GM13977 (cell line): ENCODE results near the gene ST6GALNAC3.

Experiments used
- DNase-seq: peaks from one replicate; pipeline ENCODE4 v3.0.0; 2012; ENCODE audit warnings: low spot score
- in situ Hi-C: fragments of 300-500 bp; cut with MboI; formaldehyde crosslinking; loops from one replicate; pipeline ENCODE4 v1.12.0; 2022; ENCODE audit warnings: low sequenced_read_pairs, low pct_unique_long_range_greater_than_20kb, mixed read lengths, inconsistent platforms; ENCODE audit not compliant: unreplicated experiment
- TF ChIP-seq, protein P1 (sequence below): IDR thresholded peaks from 2 replicates; pipeline ENCODE4 v1.5.1; 2012; ENCODE audit warnings: mild to moderate bottlenecking, control low read depth; ENCODE audit not compliant: insufficient read depth; ENCODE audit errors: extremely low read depth, missing control alignments

Gene ST6GALNAC3

DNA sequence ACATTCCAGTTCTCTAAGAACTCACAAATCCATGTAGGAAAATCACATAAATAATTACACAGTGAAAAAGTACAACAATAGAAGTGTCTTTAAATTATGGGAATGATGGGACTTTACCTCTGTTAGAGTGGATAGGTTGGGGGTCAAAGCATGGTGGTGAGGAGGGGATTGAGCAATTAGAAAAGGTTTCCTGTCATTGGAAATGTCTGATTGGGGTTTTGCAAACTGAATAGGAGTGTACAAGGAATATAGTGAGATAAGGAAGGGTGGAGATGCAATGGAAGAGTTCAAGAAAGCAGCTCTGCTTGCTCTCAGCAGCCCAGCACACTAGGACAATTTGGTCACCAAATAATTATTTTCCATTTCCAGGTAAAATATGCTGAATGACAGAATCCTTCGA is 238.8 kb downstream of the ST6GALNAC3 start:
- in situ Hi-C loops: no loop called here
- TF ChIP-seq, protein P1, sequence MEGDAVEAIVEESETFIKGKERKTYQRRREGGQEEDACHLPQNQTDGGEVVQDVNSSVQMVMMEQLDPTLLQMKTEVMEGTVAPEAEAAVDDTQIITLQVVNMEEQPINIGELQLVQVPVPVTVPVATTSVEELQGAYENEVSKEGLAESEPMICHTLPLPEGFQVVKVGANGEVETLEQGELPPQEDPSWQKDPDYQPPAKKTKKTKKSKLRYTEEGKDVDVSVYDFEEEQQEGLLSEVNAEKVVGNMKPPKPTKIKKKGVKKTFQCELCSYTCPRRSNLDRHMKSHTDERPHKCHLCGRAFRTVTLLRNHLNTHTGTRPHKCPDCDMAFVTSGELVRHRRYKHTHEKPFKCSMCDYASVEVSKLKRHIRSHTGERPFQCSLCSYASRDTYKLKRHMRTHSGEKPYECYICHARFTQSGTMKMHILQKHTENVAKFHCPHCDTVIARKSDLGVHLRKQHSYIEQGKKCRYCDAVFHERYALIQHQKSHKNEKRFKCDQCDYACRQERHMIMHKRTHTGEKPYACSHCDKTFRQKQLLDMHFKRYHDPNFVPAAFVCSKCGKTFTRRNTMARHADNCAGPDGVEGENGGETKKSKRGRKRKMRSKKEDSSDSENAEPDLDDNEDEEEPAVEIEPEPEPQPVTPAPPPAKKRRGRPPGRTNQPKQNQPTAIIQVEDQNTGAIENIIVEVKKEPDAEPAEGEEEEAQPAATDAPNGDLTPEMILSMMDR: no peak
- no peak for DNase-seq

DNA sequence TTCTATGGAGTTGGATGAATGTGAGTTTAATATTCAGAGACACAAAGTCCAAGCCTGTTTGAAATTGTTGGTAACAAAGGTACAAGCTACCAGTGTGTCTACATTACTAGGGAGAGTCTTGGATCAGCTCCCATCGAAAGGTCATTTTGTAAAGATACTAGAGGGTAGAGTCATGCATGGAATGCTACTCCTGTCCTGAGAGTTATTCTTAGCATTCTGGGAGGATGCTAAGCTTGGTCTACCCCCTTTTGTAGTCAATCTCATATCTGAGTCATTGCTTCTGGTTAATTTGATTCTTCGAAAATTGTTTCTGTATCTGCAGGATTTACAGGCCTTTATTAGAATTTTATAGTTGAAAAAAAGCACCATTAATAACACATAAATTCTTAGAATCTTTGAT is 240.2 kb downstream of the ST6GALNAC3 start:
- TF ChIP-seq, protein P1: no peak
- in situ Hi-C loops: no loop called here
- DNase-seq: no peak

DNA sequence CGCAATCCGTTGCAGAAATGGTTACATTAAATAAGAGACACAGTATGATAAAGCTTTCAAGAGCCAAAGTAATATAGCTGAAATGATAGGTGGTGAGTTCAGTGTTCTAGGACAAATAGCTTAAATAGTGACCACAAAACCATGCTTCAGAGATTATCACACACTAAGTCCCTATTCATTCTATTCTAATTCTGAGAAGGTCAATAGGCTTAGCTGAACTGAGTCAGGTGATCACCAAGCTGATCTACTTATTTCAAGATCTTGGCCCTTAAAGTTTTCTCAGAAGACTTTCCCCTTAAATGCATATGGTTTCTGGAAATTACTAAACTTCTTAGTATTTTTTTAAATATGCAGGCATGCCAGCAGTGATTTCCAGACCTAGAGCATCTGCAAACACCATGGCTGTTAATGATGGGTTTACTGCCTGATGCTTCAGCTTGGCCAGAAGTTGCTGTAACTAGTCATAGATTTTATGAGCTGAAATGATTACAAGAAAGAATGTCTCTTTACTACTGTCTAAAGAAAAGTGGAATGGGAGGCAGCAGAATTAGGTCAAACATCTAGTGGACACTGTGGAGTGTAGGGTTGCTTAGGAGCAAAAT is 242.9 kb downstream of the ST6GALNAC3 start:
- in situ Hi-C loops: no loop called here
- no peak for DNase-seq
- TF ChIP-seq, protein P1: no peak

DNA sequence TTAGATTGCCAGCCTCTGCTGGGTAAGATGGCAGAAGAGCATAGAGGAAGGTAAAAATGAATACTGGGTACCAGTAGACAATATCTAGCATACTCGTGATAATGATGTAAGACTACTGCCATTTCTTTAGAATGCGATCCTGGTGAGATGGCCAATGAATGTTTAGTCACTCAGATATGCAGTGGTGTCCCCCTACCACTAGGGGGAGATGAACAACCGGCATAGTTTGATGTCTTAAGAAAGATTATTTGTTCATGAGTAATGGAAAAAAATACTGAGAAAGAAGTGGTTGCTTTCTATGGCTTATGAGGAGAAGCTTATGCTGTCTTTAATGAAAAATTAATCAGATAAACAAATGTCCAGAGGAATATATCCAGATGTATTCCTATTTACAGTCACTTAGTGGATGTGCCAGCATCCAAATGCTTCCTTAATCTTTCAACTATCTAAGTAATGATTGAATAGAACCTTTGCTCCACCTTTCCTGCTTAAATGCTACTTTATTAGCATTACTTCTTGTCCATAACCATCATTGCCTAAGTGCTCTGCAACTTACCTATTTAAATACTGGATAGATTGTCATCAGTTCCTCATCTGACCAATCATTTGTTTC is 256.6 kb downstream of the ST6GALNAC3 start:
- DNase-seq: peak; percentile 30
- TF ChIP-seq, protein P1: peak; percentile 87
- in situ Hi-C loops: loop anchor here (25.0 kb wide), 1 partner anchor 806 kb away; no protein-coding TSS in a partner anchor

DNA sequence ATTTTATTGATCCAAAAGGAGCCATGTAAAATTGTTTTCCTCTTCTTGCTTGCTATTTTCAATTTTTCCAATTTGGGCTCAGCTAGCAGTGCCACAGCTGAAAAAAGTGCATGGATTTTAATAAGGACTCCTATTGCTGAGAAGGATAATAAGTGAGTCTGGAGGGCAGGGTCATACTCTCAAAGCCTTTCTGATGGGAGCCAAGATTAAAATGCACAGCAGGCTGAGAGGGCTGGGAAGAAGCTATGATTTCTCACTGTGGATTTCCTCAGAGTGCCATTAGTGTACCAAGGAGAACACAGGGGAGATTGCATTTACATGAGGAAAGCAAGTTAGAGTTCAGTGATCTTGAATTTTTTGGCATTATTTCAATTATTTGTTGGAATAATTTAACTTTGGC is 261.3 kb downstream of the ST6GALNAC3 start:
- TF ChIP-seq, protein P1: no peak
- DNase-seq: no peak
- in situ Hi-C loops: loop anchor here (25.0 kb wide), 1 partner anchor 801 kb away; no protein-coding TSS in a partner anchor

DNA sequence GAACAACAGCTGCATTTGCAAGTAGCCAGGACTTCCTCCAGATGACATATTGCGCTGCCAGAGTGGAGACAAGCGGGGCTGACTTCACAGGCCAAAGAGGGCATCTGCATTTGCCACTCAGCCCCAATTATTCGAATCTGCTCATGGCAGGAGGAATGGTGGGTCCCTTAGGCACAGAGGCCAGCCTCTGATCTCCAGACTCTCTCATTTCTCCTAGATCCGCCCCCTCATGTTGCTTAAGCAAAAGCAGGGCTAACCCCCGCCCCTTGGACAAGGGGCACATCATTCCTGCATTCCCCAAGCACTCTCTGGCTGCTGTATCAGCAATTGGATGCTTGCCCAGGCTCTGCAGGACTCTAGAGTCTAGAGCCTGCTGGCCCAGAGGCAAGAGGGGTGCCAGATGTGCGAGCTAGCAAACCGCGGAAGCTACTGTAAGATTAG is 262.4 kb downstream of the ST6GALNAC3 start:
- in situ Hi-C loops: loop anchor here (25.0 kb wide), 1 partner anchor 800 kb away; no protein-coding TSS in a partner anchor
- TF ChIP-seq, protein P1: no peak
- no peak for DNase-seq
